Measurements from ENCODE around the gene RAB12. TPM values are rescaled to one million over a fixed set of nuclear protein-coding genes. Genes with fewer than 3 reads are reported as not detected.
A peak's percentile ranks its signal among the peaks of the same experiment; 100 is the strongest.

The RAB12 gene
- total RNA-seq, 1 donor from 2014 or later, result 50.2 TPM

DNA sequence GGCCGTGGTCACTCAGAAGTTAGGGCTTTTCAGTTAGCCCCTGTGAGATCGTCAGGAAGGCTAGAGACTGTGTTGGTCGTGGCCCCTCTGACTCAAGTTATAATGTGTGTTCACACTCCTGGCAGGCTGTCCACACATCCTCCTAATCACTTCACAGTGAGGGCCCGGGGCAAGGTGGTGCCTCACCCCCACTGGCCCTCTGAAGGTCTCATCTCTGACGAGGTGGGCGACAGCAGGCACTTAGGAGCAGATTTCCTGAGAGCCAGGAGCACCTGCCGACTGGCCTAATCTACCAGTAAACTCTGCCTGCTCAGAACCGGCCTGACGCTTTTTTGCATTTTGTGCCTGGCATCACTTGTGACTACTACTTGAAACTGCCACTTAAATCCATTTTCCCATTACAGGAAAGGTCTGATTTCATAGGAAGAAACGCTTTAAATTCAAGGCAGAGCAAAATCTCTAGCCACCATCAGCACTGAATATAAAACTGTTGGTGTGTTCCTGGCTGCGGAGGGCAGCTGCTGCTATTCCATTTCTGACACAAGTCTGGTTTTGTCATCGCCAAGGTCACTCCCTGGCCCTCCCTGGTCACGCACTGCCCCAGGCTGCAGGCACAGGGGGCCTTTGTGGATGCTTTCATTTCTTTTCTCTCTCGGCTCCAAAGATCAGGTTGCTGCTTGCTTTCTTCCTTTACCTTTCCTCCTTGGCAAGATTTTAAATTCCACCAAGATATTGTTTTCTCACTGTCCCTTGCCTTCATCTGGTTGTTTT is 48.0 kb downstream of the RAB12 start:
- Histone ChIP-seq H3K27me3 (ENCODE audit: low read depth) (peaks cover 3% of the 10 kb centered on the region), H3K4me1 (no peaks in the 10 kb centered on the region), H3K4me3 (no peak overlapping the region), H3K9me3 (no peaks in the 10 kb centered on the region), H3K27ac (no peak overlapping the region), H3K36me3 (no peaks in the 10 kb centered on the region)
- ATAC-seq (no peak), DNase-seq (no peak)
- TF ChIP-seq, protein P1, sequence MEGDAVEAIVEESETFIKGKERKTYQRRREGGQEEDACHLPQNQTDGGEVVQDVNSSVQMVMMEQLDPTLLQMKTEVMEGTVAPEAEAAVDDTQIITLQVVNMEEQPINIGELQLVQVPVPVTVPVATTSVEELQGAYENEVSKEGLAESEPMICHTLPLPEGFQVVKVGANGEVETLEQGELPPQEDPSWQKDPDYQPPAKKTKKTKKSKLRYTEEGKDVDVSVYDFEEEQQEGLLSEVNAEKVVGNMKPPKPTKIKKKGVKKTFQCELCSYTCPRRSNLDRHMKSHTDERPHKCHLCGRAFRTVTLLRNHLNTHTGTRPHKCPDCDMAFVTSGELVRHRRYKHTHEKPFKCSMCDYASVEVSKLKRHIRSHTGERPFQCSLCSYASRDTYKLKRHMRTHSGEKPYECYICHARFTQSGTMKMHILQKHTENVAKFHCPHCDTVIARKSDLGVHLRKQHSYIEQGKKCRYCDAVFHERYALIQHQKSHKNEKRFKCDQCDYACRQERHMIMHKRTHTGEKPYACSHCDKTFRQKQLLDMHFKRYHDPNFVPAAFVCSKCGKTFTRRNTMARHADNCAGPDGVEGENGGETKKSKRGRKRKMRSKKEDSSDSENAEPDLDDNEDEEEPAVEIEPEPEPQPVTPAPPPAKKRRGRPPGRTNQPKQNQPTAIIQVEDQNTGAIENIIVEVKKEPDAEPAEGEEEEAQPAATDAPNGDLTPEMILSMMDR (IDR thresholded peaks at IDR 0.05), result no peak
- intact Hi-C loops (cut with DNase I), result no loop called here

DNA sequence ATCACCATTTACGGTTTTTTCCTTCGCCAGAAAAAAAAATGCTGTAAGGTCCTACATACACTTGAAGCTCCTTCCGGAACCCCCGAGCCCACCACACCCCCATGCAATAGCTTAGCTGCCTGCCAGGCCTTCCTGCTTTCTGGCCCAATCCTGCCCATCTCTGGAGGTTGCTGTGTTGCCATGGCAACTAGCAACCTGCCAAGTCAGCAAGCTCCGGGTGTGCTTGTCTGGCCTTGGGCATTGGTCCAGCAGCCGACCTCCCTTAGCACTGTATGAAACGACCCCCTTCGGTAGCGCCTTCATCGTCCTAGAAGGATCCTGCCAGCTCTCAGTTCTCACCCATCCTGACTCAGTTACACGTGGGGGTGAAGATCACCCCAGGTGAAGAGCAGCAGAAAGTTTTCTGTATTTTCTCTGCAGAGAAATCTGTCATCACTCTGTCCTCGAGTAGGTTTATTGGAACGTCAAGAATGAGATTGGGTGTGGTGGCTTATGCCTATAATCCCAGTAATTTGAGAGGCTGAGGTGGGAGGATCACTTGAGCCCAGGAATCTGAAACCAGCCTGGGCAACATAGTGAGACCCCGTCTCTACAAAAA is 48.7 kb downstream of the RAB12 start:
- intact Hi-C loops (cut with DNase I), result no loop called here

DNA sequence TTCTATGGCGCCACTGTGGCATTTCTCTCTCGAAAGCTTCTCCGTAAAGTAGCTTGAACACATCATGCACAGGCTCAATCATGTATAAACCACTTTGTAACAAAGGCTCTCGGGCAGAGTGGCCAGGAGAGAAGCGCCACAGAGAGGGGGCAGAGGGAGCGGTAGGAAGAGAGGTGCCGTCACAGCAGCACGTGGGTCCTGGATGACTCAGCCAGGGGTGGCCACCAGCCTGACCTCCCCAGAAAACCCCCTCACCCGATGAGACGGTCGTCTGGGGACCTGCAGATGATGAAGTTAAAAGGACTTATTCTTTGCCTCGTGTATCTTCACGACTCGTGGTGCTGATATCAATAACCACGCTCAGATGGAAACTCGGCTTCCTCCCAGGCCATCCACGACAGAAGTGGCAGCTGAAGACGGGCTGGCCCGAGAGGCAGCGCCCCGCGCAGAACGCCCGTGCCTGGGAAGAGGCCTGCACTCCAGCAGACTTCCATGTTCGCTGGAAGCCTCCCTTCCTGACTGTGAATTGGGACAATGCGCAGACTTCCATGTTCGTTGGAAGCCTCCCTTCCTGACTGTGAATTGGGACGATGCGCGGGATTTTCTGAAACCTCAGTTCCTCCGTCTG is 49.7 kb downstream of the RAB12 start:
- Histone ChIP-seq H3K27ac (no peak overlapping the region), H3K4me1 (no peaks in the 10 kb centered on the region), H3K4me3 (no peak overlapping the region), H3K36me3 (no peaks in the 10 kb centered on the region), H3K27me3 (ENCODE audit: low read depth) (peaks cover 3% of the 10 kb centered on the region), H3K9me3 (no peaks in the 10 kb centered on the region)
- ATAC-seq (no peak), DNase-seq (no peak)
- intact Hi-C loops (cut with DNase I), result no loop called here
- TF ChIP-seq, protein P1 (IDR thresholded peaks at IDR 0.05), result no peak

More for the DNA sequence above, 48.7 kb downstream of the RAB12 start:
- TF ChIP-seq, protein P1 (IDR thresholded peaks at IDR 0.05), result no peak
- Histone ChIP-seq H3K36me3 (no peaks in the 10 kb centered on the region), H3K9me3 (no peaks in the 10 kb centered on the region), H3K27me3 (ENCODE audit: low read depth) (peaks cover 3% of the 10 kb centered on the region), H3K4me3 (no peak overlapping the region), H3K27ac (no peak overlapping the region), H3K4me1 (no peaks in the 10 kb centered on the region)
- ATAC-seq (no peak), DNase-seq (no peak)

DNA sequence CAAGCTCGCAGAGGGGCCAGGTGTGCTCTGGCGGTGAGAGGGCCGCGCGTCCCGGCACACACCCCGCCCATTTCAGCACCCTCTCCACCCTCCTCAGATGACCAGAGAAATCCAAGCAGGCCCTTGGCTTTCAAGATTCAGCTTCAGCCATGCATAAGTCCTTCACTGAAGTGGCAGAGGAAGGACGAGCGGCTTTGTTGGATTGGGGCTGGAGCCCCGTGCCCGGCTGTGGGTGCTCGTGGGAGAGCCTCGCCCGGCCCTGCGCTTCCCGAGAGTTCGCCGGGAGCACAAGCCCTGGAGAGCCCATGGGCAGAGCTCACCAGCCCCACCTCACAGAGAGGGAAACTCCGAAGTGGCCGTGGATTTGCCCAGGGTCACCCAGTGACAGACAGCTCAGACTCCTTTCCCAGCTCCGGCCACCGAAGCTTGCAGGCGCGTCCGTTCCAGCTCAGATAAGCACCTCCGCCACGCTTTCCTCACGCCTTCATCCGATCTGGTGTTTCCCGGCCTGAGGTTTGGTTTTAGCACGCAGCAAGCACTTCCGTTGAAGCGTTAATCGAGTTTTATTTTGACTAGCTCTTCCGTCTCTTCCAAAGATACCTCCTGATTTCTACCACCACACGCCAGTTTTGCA is 50.5 kb downstream of the RAB12 start:
- H3K27me3 ChIP-seq (ENCODE audit: low read depth), result peaks cover 3% of the 10 kb centered on the region
- H3K36me3 ChIP-seq, result no peaks in the 10 kb centered on the region
- H3K27ac ChIP-seq, result no peak overlapping the region
- intact Hi-C loops (cut with DNase I), result no loop called here
- H3K4me1 ChIP-seq, result no peaks in the 10 kb centered on the region
- no peaks in the 10 kb centered on the region for H3K9me3 ChIP-seq
- DNase-seq (no peak), ATAC-seq (peak; percentile 27 to 32)
- no peak overlapping the region for H3K4me3 ChIP-seq
- TF ChIP-seq, protein P1 (IDR thresholded peaks at IDR 0.05), result no peak

DNA sequence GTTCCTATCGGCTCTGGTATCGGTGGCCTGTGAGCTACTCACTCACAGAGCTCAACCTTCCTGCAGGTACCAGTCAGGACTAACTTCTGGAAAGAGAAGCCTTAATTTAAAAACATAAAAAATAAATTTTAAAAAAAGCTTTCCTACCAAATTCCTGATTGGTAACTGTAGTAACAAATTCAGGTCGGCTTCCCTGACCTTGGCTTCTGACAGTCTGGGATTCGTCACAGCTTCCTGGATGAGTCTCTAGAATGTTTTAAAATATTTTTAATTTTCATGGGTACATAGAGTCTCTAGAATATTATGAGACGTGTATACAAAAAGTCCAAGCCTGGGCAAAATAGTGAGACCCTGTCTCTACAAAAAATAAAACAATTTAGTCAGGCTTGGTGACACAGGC is 51.1 kb downstream of the RAB12 start:
- H3K27me3 ChIP-seq (ENCODE audit: low read depth), result peaks cover 3% of the 10 kb centered on the region
- DNase-seq, result no peak
- intact Hi-C loops (cut with DNase I), result no loop called here
- ATAC-seq, result no peak
- no peaks in the 10 kb centered on the region for H3K9me3 ChIP-seq
- H3K4me3 ChIP-seq, result no peak overlapping the region
- TF ChIP-seq, protein P1 (IDR thresholded peaks at IDR 0.05), result no peak
- no peak overlapping the region for H3K27ac ChIP-seq
- H3K36me3 ChIP-seq, result no peaks in the 10 kb centered on the region
- H3K4me1 ChIP-seq, result no peaks in the 10 kb centered on the region

Measured in lower lobe of right lung (tissue), 2 donors.